Kidney (tissue), 14 donors: ENCODE results near the gene KCNIP1. TPM values are rescaled to one million over a fixed set of nuclear protein-coding genes. Genes with fewer than 3 reads are reported as not detected.

Source experiments
- DNase-seq, 5 donors: peaks; one replicate each; pipeline ENCODE4 v3.0.0-alpha.2; 2013 to 2020
- FAIRE-seq: peaks from 2 replicates; lab custom pipeline; 2012; peaks lifted over from hg19 to GRCh38; lab: Jason Lieb, UNC
- H3K27ac ChIP-seq, 2 donors: one replicate each; pipeline ENCODE4 v1.7.0; 2013; ENCODE audit warnings: low read depth in 2 of 2, low read length in 2 of 2, inconsistent platforms in 1 of 2
- H3K27me3 ChIP-seq: one replicate; pipeline ENCODE4 v1.7.1; 2013; ENCODE audit warnings: low read length, inconsistent platforms; ENCODE audit not compliant: control insufficient read depth, insufficient read depth
- H3K36me3 ChIP-seq, 3 donors: one replicate each; pipeline versions ENCODE4 v1.7.0 to v1.7.1; 2013; ENCODE audit warnings: low read length in 3 of 3, control low read depth in 1 of 3, inconsistent platforms in 1 of 3; ENCODE audit not compliant: insufficient read depth in 3 of 3, control insufficient read depth in 2 of 3
- H3K4me1 ChIP-seq, 3 donors: one replicate each; pipeline versions ENCODE4 v1.7.0 to v1.7.1; 2013; ENCODE audit warnings: low read length in 3 of 3, inconsistent platforms in 1 of 3, low read depth in 1 of 3; ENCODE audit not compliant: control insufficient read depth in 2 of 3, insufficient read depth in 2 of 3
- H3K4me3 ChIP-seq, 3 donors: one replicate each; pipeline versions ENCODE4 v1.7.0 to v1.8.1; 2013; ENCODE audit warnings: low read length in 3 of 3, control low read depth in 1 of 3, inconsistent platforms in 1 of 3
- H3K9ac ChIP-seq, 3 donors: one replicate each; pipeline versions ENCODE4 v1.7.0 to v1.7.1; 2013; ENCODE audit warnings: low read length in 3 of 3, control low read depth in 1 of 3, inconsistent platforms in 1 of 3
- H3K9me3 ChIP-seq, 3 donors: one replicate each; pipeline versions ENCODE4 v1.7.0 to v1.7.1; 2013; ENCODE audit warnings: low read length in 3 of 3, control low read depth in 1 of 3, inconsistent platforms in 1 of 3; ENCODE audit not compliant: control insufficient read depth in 2 of 3, insufficient read depth in 1 of 3
- intact Hi-C: fragments of 100-400 bp; cut with DNase I; formaldehyde crosslinking; loops from one replicate; pipeline ENCODE4 v1.11.1; 2022
- polyA plus RNA-seq: library from polyadenylated mRNA; stranded (reverse); fragments of 350-450 nt; fragmentation: Illumina TruSeq; extraction: RNeasy Lipid Tissue Mini Kit (QIAGEN cat#74804); gene quantifications from one replicate; pipeline ENCODE4 v1.2.3, GENCODE V29; 2014; ENCODE audit warnings: low read depth, low replicate concordance; ENCODE audit not compliant: insufficient read depth
- total RNA-seq: library from RNA; stranded (reverse); fragmentation: NEBNext Ultra II Directional; extraction: Animal tissue kit (Norgen Biotek cat#: 25700); gene quantifications from one replicate; pipeline ENCODE4 v1.2.1, GENCODE V29; 2021
- TF ChIP-seq, protein P1 (sequence below): IDR thresholded peaks from 3 replicates; pipeline ENCODE4 v1.5.1; 2012; ENCODE audit warnings: mild to moderate bottlenecking, moderate library complexity, borderline replicate concordance; ENCODE audit not compliant: insufficient read depth; ENCODE audit errors: extremely low read depth
- donor health status: control.
- donor health status: control.
- donor health status: control.
- donor health status: control.
- donor health status: control.
- donor health status: DM: yes; HTN: yes; CAD: no.
- donor health status: Normal renal cell carcinoma (clear cell type).

Gene KCNIP1
- total and polyA plus RNA-seq, 2 donors from 2014 or later = 1.8 to 3.1 TPM

DNA sequence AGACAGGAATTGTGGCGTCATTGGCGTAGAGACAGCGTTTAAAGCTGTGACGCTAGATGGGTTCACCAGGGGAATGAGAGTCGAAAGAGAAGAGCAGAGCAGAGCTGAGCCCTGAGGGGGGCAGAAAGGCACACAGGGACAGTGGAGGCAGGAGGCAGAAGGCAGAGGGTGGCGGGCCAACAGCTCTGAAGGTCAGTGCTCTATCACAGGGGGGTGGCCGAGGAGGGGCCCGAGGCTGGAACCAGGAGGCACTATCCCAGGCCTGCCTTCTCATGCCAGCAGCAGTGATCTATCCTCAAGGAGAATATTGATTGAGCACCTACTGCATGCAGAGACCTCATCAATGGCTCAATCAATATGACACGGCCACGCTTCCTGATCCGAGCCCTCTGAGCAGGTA is 132.4 kb downstream of the KCNIP1 start:
- no peak for FAIRE-seq
- TF ChIP-seq, protein P1, sequence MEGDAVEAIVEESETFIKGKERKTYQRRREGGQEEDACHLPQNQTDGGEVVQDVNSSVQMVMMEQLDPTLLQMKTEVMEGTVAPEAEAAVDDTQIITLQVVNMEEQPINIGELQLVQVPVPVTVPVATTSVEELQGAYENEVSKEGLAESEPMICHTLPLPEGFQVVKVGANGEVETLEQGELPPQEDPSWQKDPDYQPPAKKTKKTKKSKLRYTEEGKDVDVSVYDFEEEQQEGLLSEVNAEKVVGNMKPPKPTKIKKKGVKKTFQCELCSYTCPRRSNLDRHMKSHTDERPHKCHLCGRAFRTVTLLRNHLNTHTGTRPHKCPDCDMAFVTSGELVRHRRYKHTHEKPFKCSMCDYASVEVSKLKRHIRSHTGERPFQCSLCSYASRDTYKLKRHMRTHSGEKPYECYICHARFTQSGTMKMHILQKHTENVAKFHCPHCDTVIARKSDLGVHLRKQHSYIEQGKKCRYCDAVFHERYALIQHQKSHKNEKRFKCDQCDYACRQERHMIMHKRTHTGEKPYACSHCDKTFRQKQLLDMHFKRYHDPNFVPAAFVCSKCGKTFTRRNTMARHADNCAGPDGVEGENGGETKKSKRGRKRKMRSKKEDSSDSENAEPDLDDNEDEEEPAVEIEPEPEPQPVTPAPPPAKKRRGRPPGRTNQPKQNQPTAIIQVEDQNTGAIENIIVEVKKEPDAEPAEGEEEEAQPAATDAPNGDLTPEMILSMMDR = no peak
- intact Hi-C loops = loop anchor here (10.0 kb wide), 1 partner anchor 159 kb away; no protein-coding TSS in a partner anchor

GRCh38 chr5:170636801-170637477 is 133.1 kb downstream of the KCNIP1 start:
- Histone ChIP-seq H3K4me1 (peaks cover 0 to 10% (median 10%) of the 10 kb centered on the region in 3 donors), H3K9me3 (no peaks in the 10 kb centered on the region), H3K4me3 (no peak overlapping the region), H3K27me3 (no peaks in the 10 kb centered on the region), H3K36me3 (no peaks in the 10 kb centered on the region), H3K9ac (no peak overlapping the region), H3K27ac (no peak overlapping the region)
- TF ChIP-seq, protein P1 = no peak
- DNase-seq (peak in 1 of 5 donors; percentile 64), FAIRE-seq (no peak)
- intact Hi-C loops = loop anchor here (10.0 kb wide), 1 partner anchor 158 kb away; no protein-coding TSS in a partner anchor

More for the DNA sequence above, 132.4 kb downstream of the KCNIP1 start:
- Histone ChIP-seq H3K36me3 (no peaks in the 10 kb centered on the region), H3K4me1 (peaks cover 0 to 10% (median 10%) of the 10 kb centered on the region in 3 donors), H3K27me3 (no peaks in the 10 kb centered on the region), H3K27ac (no peak overlapping the region), H3K9ac (no peak overlapping the region), H3K4me3 (no peak overlapping the region), H3K9me3 (no peaks in the 10 kb centered on the region)
- DNase-seq = no peak

DNA sequence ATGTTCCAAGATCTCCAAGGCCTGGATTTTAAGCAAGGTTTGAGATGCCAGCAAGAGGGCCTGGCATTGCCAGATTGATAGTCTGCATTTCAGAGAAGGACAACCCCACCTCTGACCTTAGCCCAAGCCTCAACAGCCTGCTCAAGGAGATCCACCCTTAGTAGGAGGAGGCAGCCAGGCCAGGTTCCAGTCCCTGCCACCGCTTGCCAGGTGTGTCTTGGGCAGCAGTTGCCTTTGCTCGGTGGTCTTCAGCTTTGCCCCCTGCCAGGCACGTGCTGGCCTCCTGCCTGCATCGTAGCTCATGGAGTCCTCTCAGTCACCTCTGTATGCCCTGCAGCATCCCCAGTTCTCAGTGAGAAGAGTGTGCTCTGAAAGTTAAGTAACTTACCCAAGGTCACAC is 134.2 kb downstream of the KCNIP1 start:
- Histone ChIP-seq H3K27ac (no peak overlapping the region), H3K9ac (no peak overlapping the region), H3K9me3 (no peaks in the 10 kb centered on the region), H3K4me3 (no peak overlapping the region), H3K4me1 (peaks cover 0 to 10% (median 8%) of the 10 kb centered on the region in 3 donors), H3K36me3 (no peaks in the 10 kb centered on the region), H3K27me3 (no peaks in the 10 kb centered on the region)
- FAIRE-seq (no peak), DNase-seq (no peak)
- intact Hi-C loops = loop anchor here (10.0 kb wide), 1 partner anchor 157 kb away; no protein-coding TSS in a partner anchor
- TF ChIP-seq, protein P1 = no peak
